Fibroblast of lung (primary cell): ENCODE results near the gene NRG2. TPM values are rescaled to one million over a fixed set of nuclear protein-coding genes. Genes with fewer than 3 reads are reported as not detected.

Experiments used
- DNase-seq, 2 donors: peaks; one replicate each; pipeline versions ENCODE4 v3.0.0 to v3.0.0-alpha.2; 2010; ENCODE audit warnings: low read depth in 2 of 2
- H2AFZ ChIP-seq: 2 replicates; pipeline ENCODE4 v1.5.1; 2012; ENCODE audit warnings: low read length, control low read depth, inconsistent platforms
- H3K27ac ChIP-seq: 2 replicates; pipeline ENCODE4 v1.5.1; 2011; ENCODE audit warnings: low read length, control low read depth; ENCODE audit not compliant: insufficient read depth
- H3K27me3 ChIP-seq: 2 replicates; pipeline ENCODE4 v1.5.1; 2011; ENCODE audit warnings: mild to moderate bottlenecking, low read length; ENCODE audit not compliant: control insufficient read depth, insufficient read depth
- H3K36me3 ChIP-seq: 2 replicates; pipeline ENCODE4 v1.5.1; 2011; ENCODE audit warnings: low read length; ENCODE audit not compliant: control insufficient read depth, insufficient read depth
- H3K4me1 ChIP-seq: 2 replicates; pipeline ENCODE4 v1.5.1; 2011; ENCODE audit warnings: low read length; ENCODE audit not compliant: control insufficient read depth, insufficient read depth; ENCODE audit errors: extremely low read depth
- H3K4me2 ChIP-seq: 2 replicates; pipeline ENCODE4 v1.5.1; 2011; ENCODE audit warnings: low read length, control low read depth; ENCODE audit not compliant: insufficient read depth; ENCODE audit errors: extremely low read depth
- H3K4me3 ChIP-seq, 4 experiments: fragments of 200-600 bp in 1 of 4; sonication (generic) in 1 of 4; replicated peaks in 1 of 4; 2 replicates each; pipeline ENCODE4 v1.5.1; 2011 to 2016; ENCODE audit warnings: low read length in 4 of 4, low read depth in 3 of 4, mild to moderate bottlenecking in 3 of 4, control low read depth in 2 of 4, inconsistent platforms in 1 of 4, mixed read lengths in 1 of 4; ENCODE audit not compliant: insufficient read depth in 1 of 4; ENCODE audit errors: control extremely low read depth in 1 of 4
- H3K79me2 ChIP-seq: 2 replicates; pipeline ENCODE4 v1.5.1; 2012; ENCODE audit warnings: mild to moderate bottlenecking, low read length, inconsistent platforms; ENCODE audit not compliant: control insufficient read depth, insufficient read depth
- H3K9ac ChIP-seq: 2 replicates; pipeline ENCODE4 v1.5.1; 2011; ENCODE audit warnings: mild to moderate bottlenecking, low read length, control low read depth; ENCODE audit not compliant: insufficient read depth
- H3K9me3 ChIP-seq: 2 replicates; pipeline ENCODE4 v1.5.1; 2012; ENCODE audit warnings: low read depth, low read length; ENCODE audit not compliant: control insufficient read depth, insufficient read depth
- H4K20me1 ChIP-seq: 2 replicates; pipeline ENCODE4 v1.5.1; 2011; ENCODE audit warnings: low read length; ENCODE audit not compliant: control insufficient read depth, insufficient read depth; ENCODE audit errors: extremely low read depth
- CTCF ChIP-seq, 2 donors: IDR thresholded peaks in 1 of 2; conservative IDR thresholded peaks in 1 of 2; 1 replicate in 1 of 2; 2 replicates in 1 of 2; pipeline ENCODE4 v1.5.1; 2011 to 2012; ENCODE audit warnings: low read length in 2 of 2, control low read depth in 1 of 2, inconsistent platforms in 1 of 2, low read depth in 1 of 2, mild to moderate bottlenecking in 1 of 2
- EZH2 ChIP-seq: IDR thresholded peaks from 2 replicates; pipeline ENCODE4 v1.5.1; 2012; ENCODE audit warnings: low read length, control low read depth, mild to moderate bottlenecking; ENCODE audit errors: missing control alignments
- polyA plus RNA-seq, 2 donors: library from polyadenylated mRNA; depleted of rRNA in 1 of 2; stranded (reverse) in 1 of 2; unstranded in 1 of 2; fragments of >200 nt; gene quantifications; 2 replicates each; pipeline ENCODE4 v1.2.1, GENCODE V29; 2011 to 2012; ENCODE audit warnings: missing spikeins in 1 of 2
- total RNA-seq: library from RNA; depleted of rRNA; stranded (reverse); fragments of >200 nt; gene quantifications from 2 replicates; pipeline ENCODE4 v1.2.1, GENCODE V29; 2014

The NRG2 gene
- total and polyA plus RNA-seq, 2 donors (not counting 1 experiment from before 2014, with no cell fraction given): 0.28 to 1.3 TPM

DNA sequence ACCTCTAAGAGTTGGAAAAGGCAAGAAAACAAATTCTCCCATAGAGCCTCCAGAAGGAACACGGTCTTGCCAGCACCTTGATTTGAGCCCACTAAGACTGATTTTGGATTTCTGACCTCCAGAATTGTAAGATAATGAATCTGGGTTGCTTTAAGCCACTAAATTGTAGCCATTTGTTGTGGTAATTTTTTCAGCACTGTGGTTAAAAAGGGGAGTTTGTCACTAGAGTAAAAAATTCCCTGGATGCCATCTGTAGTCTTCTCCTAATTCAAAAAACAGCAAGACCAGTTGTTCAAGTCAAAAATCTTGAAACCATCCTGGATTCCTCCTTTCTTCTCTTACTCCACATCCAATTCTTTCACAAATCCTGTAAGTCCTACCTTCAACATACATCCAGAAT, 39.6 kb downstream of the NRG2 start:
- H3K27ac ChIP-seq: no peak overlapping the region
- H3K9ac ChIP-seq: no peak overlapping the region
- no peak for DNase-seq
- H3K4me3 ChIP-seq: no peak overlapping the region
- H3K4me2 ChIP-seq: no peak overlapping the region
- no peaks in the 10 kb centered on the region for H3K79me2 ChIP-seq
- H4K20me1 ChIP-seq: no peaks in the 10 kb centered on the region
- no peaks in the 10 kb centered on the region for H3K4me1 ChIP-seq
- no peak overlapping the region for H2AFZ ChIP-seq
- H3K27me3 ChIP-seq: peaks cover 37% of the 10 kb centered on the region
- H3K36me3 ChIP-seq: no peaks in the 10 kb centered on the region
- no peaks in the 10 kb centered on the region for H3K9me3 ChIP-seq
- TF ChIP-seq EZH2 (no peak), CTCF (conservative IDR thresholded peaks at IDR 0.05 in 1 of 2, IDR thresholded peaks at IDR 0.05 in 1 of 2; ENCODE audit: low read depth in 1 of 2, low read length in 2 of 2) (no peak)

- H3K9ac ChIP-seq: no peak overlapping the region
- no peak overlapping the region for H3K27ac ChIP-seq
- H3K4me1 ChIP-seq: no peaks in the 10 kb centered on the region
- TF ChIP-seq CTCF (conservative IDR thresholded peaks at IDR 0.05 in 1 of 2, IDR thresholded peaks at IDR 0.05 in 1 of 2; ENCODE audit: low read depth in 1 of 2, low read length in 2 of 2) (no peak), EZH2 (no peak)
- H3K4me2 ChIP-seq: no peak overlapping the region
- no peaks in the 10 kb centered on the region for H3K79me2 ChIP-seq
- no peaks in the 10 kb centered on the region for H4K20me1 ChIP-seq
- DNase-seq: no peak
- H3K9me3 ChIP-seq: no peaks in the 10 kb centered on the region
- no peak overlapping the region for H3K4me3 ChIP-seq
- no peak overlapping the region for H2AFZ ChIP-seq
- peaks cover 30% of the 10 kb centered on the region for H3K27me3 ChIP-seq
- H3K36me3 ChIP-seq: no peaks in the 10 kb centered on the region
Measured at GRCh38 chr5:140000332-140000731, 42.8 kb downstream of the NRG2 start.

- TF ChIP-seq EZH2: no peak
- no peak for TF ChIP-seq CTCF (conservative IDR thresholded peaks at IDR 0.05 in 1 of 2, IDR thresholded peaks at IDR 0.05 in 1 of 2; ENCODE audit: low read depth in 1 of 2, low read length in 2 of 2)
Measured at GRCh38 chr5:139998837-139999236, 44.3 kb downstream of the NRG2 start.

More at GRCh38 chr5:139998837-139999236, 44.3 kb downstream of the NRG2 start:
- Histone ChIP-seq H3K27me3 (peaks cover 24% of the 10 kb centered on the region), H3K79me2 (no peaks in the 10 kb centered on the region), H3K4me2 (no peak overlapping the region), H3K36me3 (no peaks in the 10 kb centered on the region), H4K20me1 (no peaks in the 10 kb centered on the region), H3K4me1 (no peaks in the 10 kb centered on the region), H3K9ac (no peak overlapping the region), H3K9me3 (no peaks in the 10 kb centered on the region), H3K4me3 (no peak overlapping the region), H3K27ac (no peak overlapping the region), H2AFZ (no peak overlapping the region)
- DNase-seq: no peak
